Measurements from ENCODE around the gene CDK9.

- TF ChIP-seq CTCF (IDR thresholded peaks at IDR 0.05; ENCODE audit: insufficient read depth, low read length, poor library complexity, severe bottlenecking) (no peak), EZH2phosphoT487 (conservative IDR thresholded peaks at IDR 0.05; ENCODE audit: low read length) (no peak)
These were observed at the start of gene CDK9 for GRCh38 chr9:127785933-127786772.

All from SU-DHL-6 (cell line).